NCI-H2196 (cell line): ENCODE results near the gene MLLT6.

Experiments
- DNase-seq: peaks from one replicate; lab custom pipeline; 2025; ENCODE audit not compliant: unreplicated experiment; lab: John Stamatoyannopoulos, UW

MLLT6 gene

DNA sequence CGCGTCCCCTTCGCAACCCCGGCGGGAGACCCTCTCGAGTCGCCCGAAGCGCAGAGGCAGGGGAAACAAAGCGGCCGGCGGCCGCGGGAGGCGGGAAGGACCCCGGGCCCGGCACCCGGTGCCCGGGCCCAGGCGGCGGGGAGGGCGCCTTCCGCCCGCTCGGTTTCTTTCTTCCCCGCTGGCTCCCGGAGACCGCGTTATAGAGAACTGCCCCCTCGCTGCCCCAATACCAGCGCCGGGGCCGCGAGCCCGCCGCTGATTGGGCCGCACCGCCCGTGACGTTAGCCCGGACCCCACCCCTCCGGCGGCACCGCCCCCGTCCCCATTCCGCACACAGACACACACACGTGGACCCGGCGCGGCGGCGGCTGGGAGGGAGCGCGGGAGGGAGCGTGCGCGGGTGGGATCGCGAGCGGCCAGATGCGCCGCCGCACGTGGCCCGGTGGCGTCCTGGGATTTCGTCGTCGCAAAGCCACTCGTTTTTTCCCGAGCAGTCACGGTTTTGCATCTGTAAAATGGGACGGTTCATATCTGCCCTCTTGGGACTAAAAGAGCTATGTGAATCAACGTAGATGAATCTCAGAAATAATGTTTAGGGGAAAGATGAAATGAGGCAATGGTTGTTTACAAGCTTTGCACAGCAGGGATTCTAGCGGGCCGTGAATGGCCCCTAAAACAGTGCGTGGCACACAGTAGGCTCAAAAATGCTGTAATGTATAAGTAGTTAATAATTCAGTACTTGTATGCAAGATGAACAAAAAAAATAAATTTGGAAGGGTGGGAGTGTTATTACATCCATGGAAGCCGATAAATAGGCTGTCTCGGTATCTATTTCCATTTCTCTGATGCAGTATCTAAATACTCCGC is 30.1 kb upstream of the MLLT6 start, which contains the start of gene EPOP:
Gene EPOP, minus strand, starts transcription at position 209 of the 867 bp plus-strand sequence. CDS start 462 bp downstream, outside the sequence.
- DNase-seq = peak; percentile 60

DNA sequence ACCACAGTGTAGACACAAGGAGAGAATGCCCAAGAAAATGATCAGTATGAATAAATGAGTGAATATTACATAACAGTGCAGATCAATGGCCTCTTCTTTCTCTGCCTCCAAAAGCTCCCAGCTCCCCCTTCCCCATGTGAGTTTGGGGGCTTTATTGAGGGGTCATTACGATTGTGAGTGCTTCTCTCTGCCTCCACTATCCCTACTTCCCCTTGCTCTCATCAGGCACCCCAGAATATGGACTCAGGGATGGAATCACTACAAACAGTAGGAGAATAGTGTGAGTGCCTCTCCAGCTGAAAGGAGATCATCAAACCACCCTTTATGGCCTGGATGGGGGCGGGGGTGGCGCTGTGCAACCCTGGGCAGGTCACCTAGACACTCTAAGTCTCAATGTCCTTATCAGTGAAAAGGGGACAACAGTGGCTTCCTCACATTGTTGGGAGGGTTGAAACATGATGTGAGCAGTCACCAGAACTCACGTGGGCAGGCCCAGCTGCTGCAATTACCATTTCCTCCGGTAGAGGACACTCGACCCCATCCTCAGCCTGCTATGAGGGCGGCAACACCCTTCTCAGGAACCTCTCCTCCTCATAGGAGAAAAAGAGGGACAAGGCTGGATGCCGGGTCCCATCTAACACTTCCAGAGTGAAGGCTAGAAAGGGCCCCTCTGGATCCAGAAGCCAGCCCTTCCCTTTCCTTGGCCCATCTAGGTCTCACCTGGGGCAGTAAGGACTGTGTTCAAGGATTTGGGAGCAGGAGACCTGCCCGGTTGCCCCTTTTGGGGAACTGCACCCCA is 28.2 kb upstream of the MLLT6 start:
- DNase-seq = peak; percentile 68

DNA sequence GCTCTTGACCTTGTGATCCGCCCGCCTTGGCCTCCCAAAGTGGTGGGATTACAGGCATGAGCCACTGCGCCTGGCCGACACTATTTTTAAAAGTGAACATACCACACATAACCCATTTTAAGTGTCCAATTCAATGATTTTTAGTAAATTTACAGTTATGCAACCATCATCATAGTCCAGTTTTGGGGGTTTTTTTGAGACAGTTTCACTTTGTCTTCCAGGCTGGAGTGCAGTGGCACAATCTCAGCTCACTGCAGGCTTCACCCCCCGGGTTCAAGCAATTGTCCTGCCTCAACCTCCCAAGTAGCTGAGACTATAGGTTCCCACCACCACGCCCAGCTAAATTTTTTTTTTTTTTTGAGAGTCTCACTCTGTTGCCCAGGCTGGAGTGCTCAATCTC is 27.3 kb upstream of the MLLT6 start:
- no peak for DNase-seq

DNA sequence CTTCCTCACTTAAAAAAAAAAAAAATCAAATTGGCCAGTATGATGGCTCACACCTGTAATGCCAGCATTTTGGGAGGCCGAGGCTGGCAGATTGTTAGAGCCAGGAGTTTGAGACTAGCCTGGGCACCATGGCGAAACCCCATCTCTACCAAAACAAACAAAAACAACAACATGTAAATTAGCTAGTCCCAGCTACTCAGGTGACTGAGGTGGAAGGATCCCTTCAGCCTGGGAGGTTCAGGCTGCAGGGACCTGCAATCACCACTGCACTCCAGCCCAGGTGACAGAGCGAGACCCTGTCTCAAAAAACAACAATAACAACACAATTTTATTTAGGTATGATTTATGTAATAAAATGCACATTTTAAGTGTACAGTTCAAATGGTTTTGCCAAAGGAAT is 24.0 kb upstream of the MLLT6 start:
- no peak for DNase-seq

DNA sequence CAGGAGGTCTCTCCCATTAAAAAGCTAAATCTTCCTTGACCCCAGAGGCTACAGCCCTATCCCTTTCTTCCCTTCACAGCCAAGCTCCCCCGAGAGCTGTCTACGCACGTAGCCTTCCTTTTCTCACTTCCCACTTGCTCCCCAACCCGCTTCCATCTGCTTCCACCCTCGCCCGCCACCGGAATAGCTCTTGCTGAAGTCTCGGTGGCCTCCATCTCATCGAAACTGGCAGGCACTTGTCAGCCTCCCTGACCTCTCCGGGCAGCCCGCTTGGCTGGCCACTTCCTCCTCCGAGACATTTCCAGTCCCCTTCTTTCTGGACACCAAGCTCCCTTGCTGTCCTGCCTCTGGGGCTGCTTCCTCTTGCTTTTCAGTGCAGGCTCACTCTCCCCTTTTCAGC is 19.6 kb upstream of the MLLT6 start:
- no peak for DNase-seq

DNA sequence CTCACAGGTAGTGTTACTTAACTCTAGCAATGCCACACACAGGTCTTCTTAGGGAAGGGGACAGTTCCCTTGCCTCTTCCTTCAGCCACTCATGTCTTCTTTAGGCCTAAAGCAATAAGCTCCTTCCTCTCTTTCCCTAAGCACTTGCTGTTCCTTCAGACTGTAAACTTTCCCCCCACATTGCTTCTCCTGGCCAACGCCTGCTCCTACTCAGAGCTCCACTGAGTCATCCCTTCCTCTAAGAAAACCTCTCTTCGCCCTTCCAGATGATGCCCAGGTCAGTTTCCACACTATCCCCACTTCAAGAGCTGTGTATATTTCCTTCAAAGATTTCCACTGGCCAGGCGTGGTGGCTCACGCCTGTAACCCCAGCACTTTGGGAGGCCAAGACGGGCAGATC is 17.8 kb upstream of the MLLT6 start:
- DNase-seq = no peak

DNA sequence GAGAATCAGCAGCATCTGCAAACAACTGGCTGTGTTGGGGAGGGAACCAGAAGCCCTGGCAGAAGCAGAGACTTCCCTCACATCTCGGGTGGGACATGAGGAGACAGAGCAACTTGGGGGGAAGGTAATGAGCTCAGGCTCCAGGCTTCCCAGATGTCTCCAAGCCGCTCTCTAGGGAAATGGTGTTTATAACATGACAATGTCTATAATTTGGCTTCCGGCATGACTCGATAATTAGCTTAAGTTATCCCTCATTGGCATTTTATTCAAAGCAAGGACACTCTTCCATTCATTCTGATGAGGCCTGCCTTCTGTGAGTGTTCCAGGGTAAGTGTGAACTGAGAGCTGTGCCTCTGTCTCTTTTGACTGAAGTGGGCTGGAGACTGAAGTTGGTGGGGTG is 14.7 kb upstream of the MLLT6 start:
- no peak for DNase-seq

DNA sequence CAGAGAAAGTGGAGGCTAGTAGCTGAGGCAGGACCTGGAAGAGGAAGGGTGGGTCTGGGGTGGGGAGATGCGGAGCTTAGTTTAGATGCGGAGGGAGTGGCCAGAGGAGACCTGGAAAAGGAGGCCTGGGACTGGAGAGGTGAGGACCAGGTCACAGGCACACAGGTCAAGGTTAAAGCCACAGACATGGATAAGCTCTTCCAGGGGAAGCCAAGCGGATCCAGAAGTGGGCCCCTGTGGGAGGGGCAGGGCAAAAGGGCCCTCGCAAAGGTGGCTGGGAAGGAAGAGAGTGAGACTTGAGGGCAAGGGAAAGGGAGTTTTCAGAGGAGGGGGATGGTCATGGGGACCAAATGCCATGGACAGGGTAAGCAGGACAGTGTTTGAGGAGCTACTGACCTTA is 13.9 kb upstream of the MLLT6 start:
- DNase-seq = no peak

DNA sequence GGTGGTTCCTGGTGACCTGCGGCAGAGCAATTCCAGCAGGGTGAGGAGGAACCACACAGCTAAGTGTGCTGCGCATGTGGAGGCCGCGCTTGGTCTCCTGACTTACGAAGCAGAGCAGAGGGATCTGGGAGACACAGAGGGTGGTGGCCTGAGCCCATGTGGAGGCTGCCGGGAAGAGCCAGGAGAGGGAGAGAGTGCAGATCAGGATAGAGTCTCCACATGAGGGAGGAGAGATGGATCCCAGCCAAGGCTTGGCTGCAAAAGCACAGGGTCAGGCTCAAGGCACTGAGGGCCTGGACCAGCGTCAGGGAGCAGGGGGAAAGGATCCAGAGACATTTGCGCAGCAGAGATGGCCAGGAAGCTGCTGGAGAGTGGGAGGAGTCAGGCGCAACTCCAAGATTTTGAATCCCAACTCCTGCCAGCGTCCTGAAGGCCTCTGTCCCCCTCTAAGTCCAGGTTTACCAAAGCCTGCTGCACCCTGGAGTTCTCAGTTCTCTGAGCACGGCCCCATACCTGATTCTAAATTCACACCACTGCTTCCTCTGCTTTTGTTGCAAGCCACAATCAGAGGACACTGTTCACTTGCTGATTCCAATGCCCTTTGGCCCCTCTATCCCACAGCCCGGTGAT is 11.3 kb upstream of the MLLT6 start:
- peak; percentile 59 for DNase-seq

DNA sequence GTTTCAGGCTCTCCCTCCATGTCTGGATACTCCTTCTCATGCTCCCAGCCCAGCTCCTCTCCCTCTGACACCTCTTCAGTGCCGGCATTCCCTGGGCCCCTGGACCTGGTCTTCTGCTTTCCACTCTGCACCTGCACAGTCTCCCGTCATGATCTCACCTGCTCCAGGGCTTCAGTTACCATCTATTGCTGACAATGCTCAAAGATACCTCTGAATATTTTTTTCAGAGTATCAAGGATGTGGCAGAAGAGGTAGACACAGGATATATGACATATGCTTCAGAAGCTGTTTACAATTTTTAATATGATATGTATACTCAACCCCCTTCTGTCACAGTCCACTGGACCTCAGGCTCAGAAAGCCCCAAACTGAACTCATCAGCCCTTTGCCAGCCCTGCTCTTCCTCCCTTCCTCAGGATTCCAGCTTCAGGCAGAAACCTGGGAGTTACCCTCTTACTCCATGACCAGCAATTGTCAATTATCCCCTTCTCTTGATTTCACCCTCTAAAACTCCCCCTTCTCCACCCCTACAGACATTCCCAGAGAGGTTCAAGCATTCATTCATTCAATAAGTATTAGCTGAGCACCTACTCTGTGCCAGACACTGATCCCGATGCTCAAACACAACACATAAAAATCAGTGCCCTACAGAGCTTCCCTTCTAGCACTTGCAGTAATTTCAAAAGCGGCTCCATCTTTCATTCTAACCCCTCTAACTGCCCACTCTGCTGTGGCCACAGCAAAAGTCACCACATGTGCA is 7.8 kb upstream of the MLLT6 start:
- peak; percentile 14 for DNase-seq

DNA sequence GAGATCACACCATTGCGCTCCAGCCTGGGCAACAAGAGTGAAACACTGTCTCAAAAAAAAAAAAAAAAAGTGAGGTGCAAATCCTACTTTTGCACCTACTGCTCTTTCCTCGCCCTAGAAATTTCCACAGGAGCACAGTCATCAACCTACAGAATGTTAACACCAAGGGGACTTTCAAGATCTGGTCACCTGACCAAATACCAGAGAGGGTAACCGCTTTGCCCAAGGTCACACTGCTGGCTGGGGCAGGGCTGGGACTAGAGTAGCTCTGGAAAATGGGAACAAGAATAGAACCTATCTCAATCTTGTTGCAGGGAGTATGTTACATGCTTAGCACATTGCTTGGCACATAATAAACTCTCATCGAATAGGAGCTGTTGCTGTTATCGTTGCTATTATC is 6.3 kb upstream of the MLLT6 start:
- no peak for DNase-seq

DNA sequence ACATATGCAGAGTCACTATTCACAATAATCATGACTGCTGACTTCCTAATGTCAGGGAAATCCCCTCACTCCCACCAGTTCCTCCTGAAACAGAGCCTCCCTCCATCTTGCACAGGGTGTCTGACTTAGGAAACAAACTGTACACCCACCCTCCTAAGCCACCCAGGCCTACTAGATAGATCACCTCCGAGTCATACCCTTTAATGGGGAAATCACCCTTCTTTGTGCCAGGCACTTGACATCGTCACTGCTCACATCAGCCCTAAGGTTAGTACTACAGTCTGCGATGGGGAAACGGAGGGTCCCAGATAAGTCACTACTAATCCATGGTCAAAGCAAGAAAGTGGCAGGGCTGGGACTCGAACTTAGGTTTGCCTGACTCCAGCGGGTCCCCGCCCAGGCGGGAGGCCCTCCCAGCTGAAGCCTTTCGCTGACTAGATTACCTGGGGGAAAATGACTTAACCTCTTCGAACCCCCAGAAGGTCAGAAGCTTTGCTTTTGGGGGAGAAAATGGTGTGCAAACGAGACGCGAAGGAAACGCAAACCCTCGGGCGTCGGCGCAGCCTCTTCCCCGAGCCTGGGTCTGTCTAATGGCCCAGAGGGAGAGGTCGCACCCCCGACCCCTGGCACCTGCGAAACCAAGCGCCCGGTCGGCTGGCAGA is 3.4 kb upstream of the MLLT6 start:
- peak; percentile 15 for DNase-seq

DNA sequence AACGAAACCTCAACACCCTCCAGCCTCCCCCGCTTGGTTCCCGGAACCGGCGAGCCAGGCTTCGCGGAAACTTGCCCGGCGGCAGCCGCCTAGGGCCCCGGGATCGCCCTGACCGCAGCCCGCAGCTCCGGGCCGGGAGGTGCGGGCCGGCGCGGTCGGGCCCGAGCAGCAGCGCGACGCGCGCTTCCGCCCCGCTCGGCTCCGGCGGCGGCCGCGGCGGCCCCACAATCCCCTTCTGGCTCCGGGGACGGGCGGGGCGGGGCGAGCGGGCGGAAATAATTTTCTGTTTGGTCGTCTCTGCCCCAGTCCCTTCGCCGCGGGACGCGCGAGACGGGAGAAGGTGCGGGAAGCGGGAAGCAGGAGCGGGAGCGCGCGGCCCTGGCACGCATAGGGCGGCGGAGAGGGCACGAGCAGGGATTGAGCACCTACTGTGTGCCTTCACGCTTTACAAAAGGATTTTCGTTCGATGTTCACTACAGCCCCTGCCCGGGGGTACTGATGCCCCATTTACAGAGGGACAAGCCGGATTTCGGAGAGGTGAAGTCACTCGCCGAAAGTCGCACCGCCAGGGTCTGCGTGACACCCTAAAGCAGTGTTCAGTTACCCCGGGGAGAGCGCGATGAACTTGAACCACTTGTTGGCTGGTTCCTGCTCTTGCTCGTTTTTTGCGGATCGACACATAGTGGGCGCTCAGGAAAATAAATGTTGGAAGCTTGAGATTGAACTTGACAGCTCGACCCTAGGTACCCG is 2.7 kb upstream of the MLLT6 start:
- peak; percentile 78 for DNase-seq

DNA sequence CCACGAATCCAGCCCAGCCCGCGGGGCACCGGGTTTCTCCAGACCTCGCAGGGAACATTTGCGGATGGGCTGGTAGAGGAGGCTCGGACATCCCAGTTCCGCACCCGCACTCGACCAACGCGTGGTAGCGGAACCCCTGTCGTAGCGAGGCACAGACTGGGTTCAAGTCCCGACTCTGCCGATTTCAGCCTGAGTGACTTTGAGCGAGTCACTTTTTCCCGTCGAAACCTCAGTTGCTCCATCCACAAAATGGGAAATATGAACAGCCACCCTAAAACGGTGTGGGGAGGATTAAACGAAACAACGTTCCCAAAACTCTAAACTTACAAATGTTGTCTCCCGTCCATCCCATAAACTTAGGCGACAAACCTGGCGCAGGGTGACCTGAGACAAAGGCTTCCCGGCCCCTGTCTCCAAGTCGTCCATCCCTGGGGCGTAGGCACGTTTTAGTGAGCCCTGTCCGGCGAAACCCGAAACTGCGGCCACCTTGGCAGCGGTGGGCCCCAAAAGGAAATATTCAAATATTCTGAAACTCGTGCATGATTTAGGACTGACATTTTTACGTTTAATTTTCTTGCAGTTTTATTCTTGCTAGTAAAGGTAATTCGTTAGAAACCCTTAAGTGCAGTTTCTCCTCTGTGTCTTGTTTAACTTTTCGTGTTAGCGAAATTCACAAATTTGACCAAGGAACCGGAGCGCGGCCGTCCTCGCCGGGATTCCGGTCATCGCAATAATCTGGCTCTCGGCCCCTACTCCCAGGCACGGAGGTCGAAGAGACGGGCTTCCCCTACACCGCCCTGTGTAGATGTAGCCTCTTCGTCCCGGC is 1.9 kb upstream of the MLLT6 start:
- no peak for DNase-seq

DNA sequence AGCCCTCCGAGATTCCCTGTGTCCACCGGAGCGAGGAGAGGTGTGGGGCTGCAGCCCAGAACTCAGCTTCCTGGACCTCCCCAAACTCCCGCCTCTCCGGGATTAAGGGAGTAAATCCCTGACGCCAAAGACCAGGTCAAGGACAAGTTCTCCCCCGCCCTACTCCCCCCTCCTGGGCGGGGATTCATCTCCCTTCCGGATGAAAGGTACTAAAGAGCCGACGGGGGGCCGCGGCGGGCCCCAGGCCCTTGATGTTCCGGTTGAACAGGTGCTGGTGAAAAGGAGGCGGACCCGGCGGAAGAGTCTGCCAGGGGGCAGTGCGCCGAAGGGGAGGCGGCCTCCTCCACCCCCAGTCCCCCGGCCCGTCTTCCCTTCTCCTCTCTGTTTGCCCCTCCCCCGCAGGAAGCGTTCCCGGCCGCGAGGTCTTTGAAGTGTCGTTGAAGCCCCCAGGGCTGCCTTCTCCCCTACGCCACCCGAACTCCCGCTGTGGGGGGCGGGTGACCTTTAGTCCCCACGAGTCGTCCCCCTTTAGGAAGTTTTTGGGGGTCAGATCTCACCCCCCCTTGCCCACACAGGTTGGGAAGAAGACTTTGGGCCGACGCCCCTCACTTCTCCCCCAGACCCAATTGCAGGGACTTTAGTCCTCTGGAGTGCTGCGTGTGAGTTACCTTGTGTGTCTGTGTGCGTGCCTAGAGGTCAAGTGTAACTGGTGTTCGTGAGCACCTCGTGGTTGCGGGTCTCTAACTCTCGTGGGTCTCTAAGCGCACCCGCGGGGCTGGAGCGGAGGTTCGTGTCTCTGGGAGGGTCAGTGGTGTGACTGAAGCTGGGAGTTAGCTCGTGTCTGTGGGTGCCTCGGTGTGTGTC is 1.1 kb upstream of the MLLT6 start:
- DNase-seq = peak; percentile 91

DNA sequence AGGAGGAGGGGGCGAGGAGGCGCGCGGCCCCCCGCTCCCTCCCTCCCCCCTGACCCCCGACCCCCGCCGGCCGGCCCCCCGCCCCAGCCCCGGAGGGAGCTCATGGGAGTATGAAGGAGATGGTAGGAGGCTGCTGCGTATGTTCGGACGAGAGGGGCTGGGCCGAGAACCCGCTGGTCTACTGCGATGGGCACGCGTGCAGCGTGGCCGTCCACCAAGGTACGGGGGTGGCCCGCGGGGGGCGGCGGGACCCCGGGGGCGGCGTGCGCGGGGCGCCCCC is 390 bp downstream of the MLLT6 start:
- DNase-seq = no peak

DNA sequence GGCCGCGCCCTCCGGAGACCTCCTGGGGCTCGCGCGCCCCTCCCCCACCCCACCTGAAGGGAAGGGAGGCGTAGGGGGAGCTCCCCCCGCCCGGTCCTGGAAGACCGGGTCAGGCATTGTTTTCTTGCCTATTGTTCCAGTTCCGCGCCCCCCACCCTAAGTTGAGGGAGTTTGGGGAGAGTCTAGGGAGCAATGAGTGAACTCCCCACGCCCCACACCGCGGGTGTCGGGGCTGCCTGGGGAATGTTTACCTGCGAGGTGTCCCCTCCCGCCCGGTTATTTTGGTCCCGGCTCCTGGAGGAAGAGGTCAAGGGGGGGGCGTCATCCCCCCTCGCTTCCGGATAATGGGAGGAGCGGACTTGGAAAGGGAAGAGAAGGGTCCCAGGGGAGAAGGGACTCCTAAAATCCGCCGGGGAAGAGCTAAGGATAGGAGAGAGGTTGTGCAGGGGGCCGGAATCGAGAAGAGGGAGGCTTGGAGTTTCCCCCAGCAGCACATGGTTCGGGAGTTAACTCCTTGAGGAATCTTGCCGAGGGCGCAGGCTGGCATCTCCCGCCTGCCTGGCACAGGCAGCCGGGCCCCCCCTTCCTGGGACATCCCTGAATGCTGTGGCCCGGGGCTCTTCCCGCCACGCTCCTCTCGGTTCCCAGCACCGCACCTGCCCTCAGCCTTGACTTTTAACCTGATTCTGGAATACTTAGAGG is 881 bp downstream of the MLLT6 start:
- no peak for DNase-seq
